NCI-H1436 treated with DMSO at 0.1 percent for 48 hours (cell line): ENCODE measurements around the gene BSN.

Experiments used
- DNase-seq: peaks from one replicate; lab custom pipeline; 2025; lab: John Stamatoyannopoulos, UW

BSN gene

GRCh38 chr3:49553692-49554632 is at the start of gene BSN:
Gene BSN, plus strand, starts transcription at chr3:49554477. Its CDS starts 126 bp downstream, at chr3:49554603.
- peak; percentile 31 for DNase-seq

DNA sequence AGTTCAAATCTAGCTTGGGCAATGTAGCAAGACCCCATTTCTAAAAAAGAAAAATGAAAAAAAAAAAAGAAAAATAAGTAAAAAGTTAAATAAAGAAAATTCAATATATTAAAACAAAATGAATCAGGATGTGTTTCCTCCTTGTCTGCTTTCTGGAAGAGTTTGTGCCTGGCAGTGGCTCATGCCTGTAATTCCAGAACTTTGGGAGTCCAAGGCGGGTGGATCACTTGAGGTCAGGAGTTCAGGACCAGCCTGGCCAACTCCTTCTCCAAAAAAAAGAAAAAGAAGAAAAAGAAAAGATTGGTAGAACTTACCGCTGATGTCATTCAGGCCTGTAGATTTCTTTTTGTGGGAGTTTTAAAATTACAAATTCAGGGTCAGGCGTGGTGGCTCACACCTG is 47.4 kb upstream of the BSN start:
- DNase-seq, result no peak

DNA sequence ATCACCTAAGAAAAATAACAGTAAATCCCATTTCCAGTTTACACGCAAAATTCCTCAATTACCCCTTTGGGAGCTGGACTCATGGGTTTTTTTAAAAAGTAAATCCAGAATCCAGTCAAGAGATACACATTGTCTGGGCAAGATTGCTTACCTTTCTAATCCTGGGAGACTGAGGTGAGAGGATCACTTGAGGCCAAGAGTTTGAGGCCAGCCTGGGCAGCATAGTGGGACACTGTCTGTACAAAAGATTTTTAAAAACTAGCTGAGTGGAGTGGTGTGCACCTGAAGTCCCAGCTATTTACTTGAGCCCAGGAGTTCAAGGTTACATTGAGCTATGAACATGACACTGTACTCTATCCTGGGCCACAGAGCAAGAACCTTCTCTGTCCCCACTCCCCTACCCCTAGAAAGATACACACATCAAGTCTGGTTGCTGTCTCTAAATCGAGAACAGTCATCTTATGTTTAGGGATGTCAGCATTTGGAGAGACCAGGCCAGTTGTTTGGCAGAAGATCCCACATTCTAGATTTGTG is 45.2 kb upstream of the BSN start:
- no peak for DNase-seq

GRCh38 chr3:49511639-49512038 is 42.6 kb upstream of the BSN start:
- no peak for DNase-seq

DNA sequence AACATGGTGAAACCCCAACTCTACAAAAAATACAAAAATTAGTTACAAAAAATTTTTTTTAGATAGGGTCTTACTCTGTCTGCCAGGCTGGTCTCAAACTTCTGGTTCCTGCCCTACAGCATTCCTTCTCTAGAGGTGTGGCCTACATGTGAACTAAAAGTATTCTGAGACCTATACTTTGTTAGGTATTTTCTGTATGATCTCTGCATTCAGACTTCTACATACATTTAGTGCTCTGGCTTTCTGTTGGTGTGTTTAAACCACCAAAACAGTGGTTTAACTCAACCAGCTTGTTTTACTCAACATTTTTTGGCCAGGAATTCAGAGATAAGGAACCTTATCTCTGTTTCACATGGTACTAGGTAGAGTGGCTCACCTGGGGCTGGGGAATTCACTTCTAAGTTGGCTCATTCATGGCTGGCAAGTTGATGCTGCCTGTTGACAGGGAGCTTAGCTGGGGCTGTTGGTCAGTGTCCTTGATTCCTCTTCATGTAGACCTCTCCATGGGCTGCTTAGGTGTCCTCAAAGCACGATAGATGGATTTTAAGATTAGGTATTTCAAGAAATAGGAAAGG is 41.4 kb upstream of the BSN start:
- DNase-seq, result no peak

DNA sequence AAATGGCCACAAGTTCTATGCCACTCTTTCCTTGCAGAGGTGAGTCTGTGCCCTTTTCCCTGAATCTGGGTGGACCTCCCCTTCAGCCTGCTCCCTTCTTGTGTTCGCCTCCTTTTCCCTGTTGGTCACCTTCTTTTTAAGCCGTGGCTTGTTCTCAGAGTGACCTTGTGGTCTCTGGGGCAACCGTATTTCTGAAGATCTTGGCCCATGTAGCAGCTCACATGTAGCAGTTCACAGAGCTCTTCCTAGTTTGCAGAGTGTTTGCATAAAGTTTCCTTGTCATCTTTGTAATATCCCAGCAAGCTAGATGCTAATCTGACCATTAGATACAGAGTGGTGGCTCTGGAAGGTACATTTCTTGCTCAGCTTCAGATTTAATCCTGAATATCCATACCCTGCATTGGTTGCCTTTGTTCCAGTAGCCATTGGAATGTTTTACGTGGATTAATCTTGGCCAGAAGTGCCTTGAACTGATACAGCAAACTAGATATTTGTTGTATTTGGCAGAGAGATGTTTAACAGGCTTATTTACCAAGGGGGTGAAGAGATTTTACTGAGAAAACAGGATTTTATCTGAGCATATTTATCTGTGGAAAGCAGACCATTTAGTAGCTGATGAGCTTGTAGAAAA is 40.7 kb upstream of the BSN start:
- DNase-seq, result no peak

GRCh38 chr3:49518016-49518415 is 36.3 kb upstream of the BSN start:
- no peak for DNase-seq

DNA sequence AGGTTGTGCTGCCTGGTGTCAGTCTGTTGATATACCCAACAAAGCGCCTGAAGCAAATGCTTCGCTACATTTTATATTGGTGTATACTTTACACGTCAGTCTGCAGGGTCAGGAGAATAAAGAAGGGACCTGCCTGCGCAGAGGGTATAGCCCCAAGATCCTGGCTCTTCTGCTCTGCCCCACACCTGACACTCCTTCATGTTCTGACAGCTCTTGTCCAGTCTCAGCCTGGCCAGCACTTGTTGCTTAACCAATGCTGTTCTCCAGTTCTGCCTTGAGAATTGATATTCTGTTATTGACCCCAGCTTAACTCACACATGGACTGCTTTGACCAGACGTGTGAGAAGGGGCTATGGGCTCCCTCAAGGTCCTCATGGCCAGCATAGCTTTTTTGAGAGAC is 35.8 kb upstream of the BSN start:
- DNase-seq, result no peak

GRCh38 chr3:49519296-49519695 is 35.0 kb upstream of the BSN start:
- no peak for DNase-seq

- no peak for DNase-seq
These were observed 34.3 kb upstream of the BSN start for GRCh38 chr3:49519916-49520385.

GRCh38 chr3:49523756-49524747 is 30.2 kb upstream of the BSN start:
- DNase-seq, result no peak

- DNase-seq, result no peak
These were observed 24.7 kb upstream of the BSN start for GRCh38 chr3:49529567-49529966.

- no peak for DNase-seq
These were observed 24.0 kb upstream of the BSN start for GRCh38 chr3:49530231-49530630.

- no peak for DNase-seq
These were observed 23.6 kb upstream of the BSN start for GRCh38 chr3:49530701-49531100.

GRCh38 chr3:49531218-49531617 is 23.1 kb upstream of the BSN start:
- no peak for DNase-seq

DNA sequence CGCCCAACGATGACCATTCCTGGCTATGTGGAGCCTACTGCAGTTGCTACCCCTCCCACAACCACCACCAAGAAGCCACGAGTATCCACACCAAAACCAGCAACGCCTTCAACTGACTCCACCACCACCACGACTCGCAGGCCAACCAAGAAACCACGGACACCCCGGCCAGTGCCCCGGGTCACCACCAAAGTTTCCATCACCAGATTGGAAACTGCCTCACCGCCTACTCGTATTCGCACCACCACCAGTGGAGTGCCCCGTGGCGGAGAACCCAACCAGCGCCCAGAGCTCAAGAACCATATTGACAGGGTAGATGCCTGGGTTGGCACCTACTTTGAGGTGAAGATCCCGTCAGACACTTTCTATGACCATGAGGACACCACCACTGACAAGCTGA is 22.6 kb upstream of the BSN start:
- no peak for DNase-seq

DNA sequence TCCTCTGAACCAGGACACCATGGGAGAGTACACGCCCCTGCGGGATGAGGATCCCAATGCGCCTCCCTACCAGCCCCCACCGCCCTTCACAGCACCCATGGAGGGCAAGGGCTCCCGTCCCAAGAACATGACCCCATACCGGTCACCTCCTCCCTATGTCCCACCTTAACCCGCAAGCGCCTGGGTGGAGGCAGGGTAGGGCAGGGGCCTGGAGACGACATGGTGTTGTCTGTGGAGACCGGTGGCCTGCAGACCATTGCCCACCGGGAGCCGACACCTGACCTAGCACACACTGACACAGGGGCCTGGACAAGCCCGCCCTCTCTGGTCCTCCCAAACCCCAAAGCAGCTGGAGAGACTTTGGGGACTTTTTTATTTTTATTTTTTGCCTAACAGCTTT is 21.2 kb upstream of the BSN start:
- DNase-seq, result no peak

- DNase-seq, result no peak
These were observed 20.3 kb upstream of the BSN start for GRCh38 chr3:49533786-49534519.

GRCh38 chr3:49534581-49535441 is 19.5 kb upstream of the BSN start:
- DNase-seq, result no peak
